IPS-18a (cell line): ENCODE results near the gene TBX15.

Experiments
- H3K27ac ChIP-seq: one replicate; pipeline ENCODE4 v1.5.1; 2013; ENCODE audit warnings: low read length
- H3K27me3 ChIP-seq: one replicate; pipeline ENCODE4 v1.6.1; 2013; ENCODE audit warnings: mild to moderate bottlenecking, low read length; ENCODE audit not compliant: control insufficient read depth, insufficient read depth
- H3K36me3 ChIP-seq: one replicate; pipeline ENCODE4 v1.6.1; 2013; ENCODE audit warnings: low read depth, low read length; ENCODE audit not compliant: control insufficient read depth
- H3K4me1 ChIP-seq: one replicate; pipeline ENCODE4 v1.6.1; 2013; ENCODE audit warnings: low read depth, low read length; ENCODE audit not compliant: control insufficient read depth
- H3K4me3 ChIP-seq: one replicate; pipeline ENCODE4 v1.5.1; 2013; ENCODE audit warnings: low read length
- H3K9ac ChIP-seq: one replicate; pipeline ENCODE4 v1.6.1; 2013; ENCODE audit warnings: mild to moderate bottlenecking, low read length, moderate library complexity
- H3K9me3 ChIP-seq: one replicate; pipeline ENCODE4 v1.6.1; 2013; ENCODE audit warnings: low read depth, low read length; ENCODE audit not compliant: control insufficient read depth

The TBX15 gene

DNA sequence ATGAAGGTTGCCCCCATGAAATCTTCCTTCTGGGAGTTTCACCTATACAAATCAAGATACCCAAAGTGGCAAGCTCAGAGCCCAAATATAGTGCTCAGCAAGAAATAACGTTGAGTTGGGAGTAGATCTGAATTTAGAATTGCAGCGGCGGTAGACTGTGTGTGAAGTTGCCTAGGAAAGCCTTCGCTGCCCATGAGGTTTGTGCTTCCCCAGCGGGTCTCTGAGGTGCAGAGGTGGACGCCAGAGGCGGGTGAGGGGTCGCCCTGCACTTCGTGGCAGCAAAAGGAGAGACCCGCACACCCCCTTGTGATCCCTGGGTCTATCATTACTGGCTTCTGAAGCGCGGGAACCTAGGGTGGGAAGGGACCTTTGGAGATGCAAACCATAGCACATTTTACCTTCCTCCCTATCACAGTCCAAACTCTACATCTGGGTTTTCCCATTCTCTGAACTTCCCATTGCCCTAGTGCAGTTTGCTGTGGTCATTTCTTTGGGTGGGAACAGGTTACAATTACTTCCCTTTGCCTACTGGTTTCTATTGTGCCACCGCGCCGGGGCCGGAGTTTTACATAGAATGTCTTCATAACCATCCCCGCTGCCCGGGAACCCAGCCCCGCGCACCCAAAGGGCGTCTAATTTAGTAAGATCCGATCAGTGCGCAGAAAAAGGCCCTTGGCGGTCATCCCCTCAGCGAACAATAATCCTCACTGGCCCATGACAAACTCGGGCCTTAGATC lies 5.2 kb downstream of the TBX15 start:
- H3K9me3 ChIP-seq: no peaks in the 10 kb centered on the region
- H3K27ac ChIP-seq: no peak overlapping the region
- H3K9ac ChIP-seq: no peak overlapping the region
- H3K27me3 ChIP-seq: peaks cover 100% of the 10 kb centered on the region
- peaks cover 36% of the 10 kb centered on the region for H3K4me1 ChIP-seq
- peak overlapping the region; percentile 35 for H3K4me3 ChIP-seq
- H3K36me3 ChIP-seq: no peaks in the 10 kb centered on the region

DNA sequence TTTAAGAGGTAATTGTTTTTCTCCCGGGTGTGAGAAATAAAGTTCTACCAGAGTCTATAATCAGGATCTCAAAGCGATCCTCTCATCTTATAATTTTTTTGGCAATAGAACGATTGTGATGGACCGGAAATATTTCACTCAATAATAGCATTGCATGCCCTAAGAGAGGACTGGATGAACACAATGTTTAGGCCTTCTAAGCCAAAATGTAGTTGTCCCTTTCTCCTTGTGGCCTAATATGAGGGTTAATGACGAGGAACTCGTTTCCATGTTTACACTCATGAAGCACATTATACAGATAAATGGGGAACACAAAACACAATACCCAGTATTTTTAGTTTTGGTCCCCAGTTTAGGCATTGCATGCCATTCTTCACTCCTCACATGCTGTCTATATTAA lies 5.9 kb downstream of the TBX15 start:
- Histone ChIP-seq H3K9ac (no peak overlapping the region), H3K36me3 (no peaks in the 10 kb centered on the region), H3K27ac (no peak overlapping the region), H3K4me1 (peaks cover 36% of the 10 kb centered on the region), H3K27me3 (peaks cover 100% of the 10 kb centered on the region), H3K9me3 (no peaks in the 10 kb centered on the region), H3K4me3 (no peak overlapping the region)

DNA sequence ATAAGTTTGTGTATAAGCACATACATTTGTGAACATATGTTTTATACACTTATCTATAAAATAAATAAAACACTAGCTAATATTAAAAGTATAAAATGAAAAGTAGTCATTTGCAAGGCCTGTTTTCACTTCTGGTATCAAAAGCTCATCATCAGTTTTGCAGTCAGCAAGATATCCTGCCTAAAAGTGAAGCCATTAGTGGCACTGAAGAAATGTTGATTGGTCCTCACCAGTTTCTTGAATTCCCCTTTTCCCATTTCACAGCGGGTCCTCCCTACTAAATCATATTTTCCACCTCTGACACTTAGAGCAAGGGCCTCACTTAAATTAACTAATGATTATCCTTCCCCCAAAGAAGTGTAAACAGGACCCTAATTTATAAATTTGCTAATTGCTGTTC lies 6.7 kb downstream of the TBX15 start:
- Histone ChIP-seq H3K27me3 (peaks cover 100% of the 10 kb centered on the region), H3K9ac (no peak overlapping the region), H3K4me1 (peaks cover 32% of the 10 kb centered on the region), H3K4me3 (no peak overlapping the region), H3K36me3 (no peaks in the 10 kb centered on the region), H3K27ac (no peak overlapping the region), H3K9me3 (no peaks in the 10 kb centered on the region)

DNA sequence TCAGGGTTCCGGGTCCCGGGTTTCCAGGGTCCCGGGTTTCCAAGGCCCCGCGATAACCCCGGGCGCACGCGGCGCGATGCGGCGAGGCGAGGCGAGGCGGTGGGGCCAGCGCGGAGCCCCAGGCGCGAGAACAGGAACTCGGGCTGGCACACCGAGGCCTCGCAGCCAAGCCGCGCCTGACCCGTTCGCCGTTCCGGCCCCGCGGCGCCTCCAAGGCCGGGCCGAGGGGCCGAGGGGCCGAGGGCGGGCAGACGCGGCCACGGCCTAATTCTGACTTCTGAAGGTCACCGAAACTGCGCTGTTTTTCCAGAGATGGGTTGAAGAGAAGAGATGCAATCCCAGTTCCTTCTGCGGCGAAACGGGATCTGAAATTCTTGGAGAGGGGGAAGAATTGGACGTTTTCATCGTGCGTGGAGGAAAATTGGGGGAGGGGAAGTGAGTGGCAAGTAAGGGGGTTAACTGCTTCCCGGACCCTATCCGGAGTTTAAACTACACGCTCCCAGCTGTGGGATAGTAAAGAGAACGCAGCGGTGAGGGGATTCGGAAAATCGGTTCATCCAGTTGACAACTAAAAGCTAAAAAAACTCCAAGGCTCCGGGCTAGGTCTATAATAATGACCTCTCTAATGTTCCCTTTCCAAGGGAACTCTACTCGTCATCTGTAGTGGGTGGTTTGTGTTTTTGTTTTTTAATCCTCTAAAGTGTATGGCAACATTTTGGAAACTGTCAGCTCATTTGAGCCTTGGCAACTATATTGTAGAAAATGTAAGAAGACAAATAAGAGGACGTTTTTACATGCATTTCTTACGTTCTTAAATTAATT lies 8.2 kb downstream of the TBX15 start:
- Histone ChIP-seq H3K9me3 (no peaks in the 10 kb centered on the region), H3K4me1 (peaks cover 22% of the 10 kb centered on the region), H3K4me3 (peak overlapping the region; percentile 48), H3K36me3 (no peaks in the 10 kb centered on the region), H3K9ac (no peak overlapping the region), H3K27me3 (peaks cover 100% of the 10 kb centered on the region), H3K27ac (no peak overlapping the region)

DNA sequence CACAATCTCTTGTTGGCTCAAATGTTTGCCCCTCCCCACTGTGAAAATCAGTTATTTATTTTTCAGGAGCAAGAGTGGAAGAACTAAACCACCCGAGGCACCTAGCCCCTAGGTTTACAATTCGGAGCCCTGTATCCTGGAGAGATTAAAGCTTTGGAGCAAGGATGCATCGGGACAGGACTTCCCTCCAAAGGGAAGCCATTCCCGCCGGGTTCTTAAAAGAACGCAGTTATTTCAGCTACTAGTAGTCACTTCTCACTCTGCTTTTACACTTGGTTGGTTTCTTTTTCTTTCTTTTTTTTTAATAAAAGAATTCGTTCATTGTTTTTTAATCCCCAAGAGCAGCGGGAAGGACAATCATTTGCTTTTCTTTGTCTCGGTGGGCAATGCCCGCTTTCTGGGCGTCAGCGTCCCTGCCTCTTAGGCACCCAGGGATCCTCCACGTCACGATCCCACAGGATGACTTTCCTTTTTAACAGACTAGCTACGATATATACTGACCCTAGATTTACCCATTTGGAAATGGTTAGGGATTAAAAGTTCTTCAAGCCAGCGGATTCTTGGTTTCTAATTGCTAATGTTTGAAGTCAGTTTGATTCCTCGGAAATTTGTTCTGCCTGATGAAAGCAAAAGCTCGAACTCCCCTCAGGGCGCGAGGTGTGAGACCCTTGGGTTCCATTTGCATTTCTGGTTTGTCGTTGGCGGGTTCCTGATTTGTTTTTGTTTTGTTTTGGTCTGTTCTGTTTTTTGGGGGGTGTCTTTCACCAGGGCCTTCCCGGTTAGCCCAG lies 9.0 kb downstream of the TBX15 start:
- Histone ChIP-seq H3K27me3 (peaks cover 100% of the 10 kb centered on the region), H3K4me3 (peak overlapping the region; percentile 48)

DNA sequence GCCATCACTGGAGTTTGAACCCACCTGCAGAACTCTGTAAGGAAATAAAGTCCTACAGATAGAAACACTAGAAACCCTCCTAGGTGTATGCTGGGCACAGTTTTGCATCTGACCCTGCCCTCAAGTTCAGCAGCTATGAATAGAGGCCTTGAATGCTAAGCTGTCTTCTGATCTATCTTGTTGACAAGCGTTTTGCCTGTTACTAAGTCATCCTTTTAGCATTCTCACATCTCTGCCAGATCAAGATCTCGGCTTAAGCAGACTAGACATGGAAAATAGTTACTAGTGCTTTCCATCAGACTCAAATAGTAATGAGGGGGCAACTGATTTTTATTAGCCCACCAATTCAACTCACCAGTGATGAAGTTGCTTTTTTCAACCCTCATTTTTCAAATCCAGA lies 10.5 kb downstream of the TBX15 start:
- Histone ChIP-seq H3K9ac (no peak overlapping the region), H3K27me3 (peaks cover 90% of the 10 kb centered on the region)

More for the DNA sequence above, 9.0 kb downstream of the TBX15 start:
- Histone ChIP-seq H3K9ac (no peak overlapping the region), H3K27ac (no peak overlapping the region), H3K4me1 (peaks cover 17% of the 10 kb centered on the region), H3K36me3 (no peaks in the 10 kb centered on the region), H3K9me3 (no peaks in the 10 kb centered on the region)

DNA sequence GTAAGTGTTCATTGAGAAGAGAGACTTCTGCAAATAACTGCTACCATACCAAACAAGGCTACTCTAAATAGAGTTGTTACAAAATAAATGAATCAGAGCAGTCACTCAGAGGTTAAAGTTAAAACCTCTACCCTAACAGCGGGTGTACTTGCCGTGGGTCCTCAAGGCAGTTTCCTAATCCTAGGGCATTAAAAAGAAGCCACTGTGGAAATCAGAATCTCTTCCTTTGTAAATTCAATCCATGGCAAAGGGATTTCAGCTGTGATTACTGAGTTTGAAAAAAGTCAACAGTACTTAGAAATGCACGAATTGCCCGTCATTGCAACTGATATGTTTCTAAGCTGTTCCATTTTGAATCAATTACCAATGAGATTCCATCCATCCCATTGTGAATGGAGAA lies 13.5 kb downstream of the TBX15 start:
- peaks cover 60% of the 10 kb centered on the region for H3K27me3 ChIP-seq
- no peaks in the 10 kb centered on the region for H3K36me3 ChIP-seq
- H3K9me3 ChIP-seq: no peaks in the 10 kb centered on the region
- H3K4me1 ChIP-seq: peaks cover 4% of the 10 kb centered on the region
- no peak overlapping the region for H3K27ac ChIP-seq
- no peak overlapping the region for H3K4me3 ChIP-seq
- H3K9ac ChIP-seq: no peak overlapping the region

More for the DNA sequence above, 10.5 kb downstream of the TBX15 start:
- no peaks in the 10 kb centered on the region for H3K36me3 ChIP-seq
- peaks cover 9% of the 10 kb centered on the region for H3K4me1 ChIP-seq
- H3K27ac ChIP-seq: no peak overlapping the region
- no peak overlapping the region for H3K4me3 ChIP-seq
- H3K9me3 ChIP-seq: no peaks in the 10 kb centered on the region

DNA sequence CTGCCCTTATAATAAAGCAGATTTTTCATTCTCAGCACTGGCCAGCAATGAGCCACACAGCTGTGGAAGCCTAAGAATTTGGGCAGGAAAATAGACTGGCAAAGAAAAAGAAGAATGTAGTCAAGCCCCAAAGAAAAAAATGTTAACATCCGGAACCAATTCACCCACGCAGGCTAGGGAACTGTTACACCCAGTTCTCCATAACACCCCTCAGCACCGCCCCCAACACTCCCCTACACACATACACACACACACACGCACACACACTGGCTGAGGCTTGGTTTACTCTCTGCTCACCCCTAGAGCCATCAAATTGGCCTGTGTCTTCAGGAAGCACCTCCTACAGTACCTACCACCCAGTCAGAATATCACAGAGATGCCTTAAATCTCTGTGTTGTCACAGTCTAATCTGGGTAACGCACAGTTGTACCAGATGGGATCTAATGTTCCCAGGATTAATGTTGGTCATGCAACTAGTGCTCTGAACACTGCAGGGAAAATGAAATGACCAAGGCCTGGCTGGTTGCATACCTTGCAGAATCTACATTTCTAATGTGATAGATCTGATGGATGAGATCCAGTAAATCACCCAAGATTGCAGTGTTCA lies 14.5 kb downstream of the TBX15 start:
- Histone ChIP-seq H3K27ac (no peak overlapping the region), H3K4me1 (no peaks in the 10 kb centered on the region), H3K27me3 (peaks cover 50% of the 10 kb centered on the region), H3K36me3 (no peaks in the 10 kb centered on the region), H3K4me3 (no peak overlapping the region), H3K9ac (no peak overlapping the region), H3K9me3 (no peaks in the 10 kb centered on the region)

DNA sequence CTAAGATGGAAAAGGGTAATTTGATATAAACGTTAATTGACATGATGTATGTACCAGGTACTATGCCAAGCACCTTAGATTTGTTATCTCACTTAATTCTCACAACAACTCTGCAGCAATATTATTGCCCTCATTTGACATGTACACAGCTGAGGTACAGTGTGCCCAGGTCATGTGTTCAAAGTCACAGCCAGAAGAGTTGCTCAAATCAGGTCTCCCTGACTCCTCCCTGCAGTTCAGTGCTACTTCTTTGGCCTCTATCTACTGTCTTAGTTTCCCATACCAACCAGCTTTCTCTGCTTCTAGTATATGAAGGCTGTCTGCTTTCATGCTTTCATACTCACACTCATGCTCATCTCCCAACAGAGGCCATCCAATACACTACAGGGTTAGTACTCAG lies 15.1 kb downstream of the TBX15 start:
- no peaks in the 10 kb centered on the region for H3K36me3 ChIP-seq
- H3K27ac ChIP-seq: no peak overlapping the region
- no peak overlapping the region for H3K9ac ChIP-seq
- H3K4me3 ChIP-seq: no peak overlapping the region
- H3K9me3 ChIP-seq: no peaks in the 10 kb centered on the region
- H3K4me1 ChIP-seq: no peaks in the 10 kb centered on the region
- peaks cover 44% of the 10 kb centered on the region for H3K27me3 ChIP-seq

DNA sequence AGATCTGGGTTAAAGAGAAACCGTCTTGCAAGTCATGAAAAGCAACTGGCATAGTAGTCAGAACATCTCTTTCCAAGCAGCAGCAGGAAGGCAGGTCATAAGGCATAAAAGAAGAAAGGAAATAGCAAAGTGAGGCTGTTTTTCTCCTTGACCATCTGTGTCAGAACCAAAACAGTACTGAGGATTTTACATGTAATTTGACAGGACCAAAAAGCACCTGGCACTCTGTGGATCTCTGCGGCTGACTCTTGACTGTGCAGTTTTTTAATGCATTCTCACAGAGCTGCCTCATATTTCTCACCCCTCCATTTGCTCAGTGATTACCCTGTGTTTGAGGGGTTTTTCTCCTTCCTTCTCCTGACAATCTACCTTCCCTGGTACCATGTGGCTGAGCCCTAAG lies 17.7 kb downstream of the TBX15 start:
- H3K9ac ChIP-seq: no peak overlapping the region
- H3K36me3 ChIP-seq: no peaks in the 10 kb centered on the region
- no peak overlapping the region for H3K27ac ChIP-seq
- no peaks in the 10 kb centered on the region for H3K4me1 ChIP-seq
- H3K9me3 ChIP-seq: no peaks in the 10 kb centered on the region
- H3K4me3 ChIP-seq: no peak overlapping the region
- H3K27me3 ChIP-seq: peaks cover 18% of the 10 kb centered on the region
